A549 (cell line): ENCODE data around the gene PPIH. TPM values are rescaled to one million over a fixed set of nuclear protein-coding genes. Genes with fewer than 3 reads are reported as not detected.

Source experiments
- ATAC-seq, 2 experiments: fragments of 200-7000 bp in 1 of 2; fragments of >200 bp in 1 of 2; cut with Nextera tagmentation in 1 of 2; cut with Tn5 transposase in 1 of 2; 3 replicates each; pipeline versions ENCODE4 v1.8.0 to v1.9.1; 2018 to 2020; ENCODE audit warnings: mild to moderate bottlenecking in 1 of 2, moderate library complexity in 1 of 2
- CTCF ChIA-PET: fragments of 300-600 bp; sonication (Branson Sonifier 250); formaldehyde crosslinking; extraction: SDS; loops from one replicate; lab custom pipeline; 2021; ENCODE audit warnings: antibody characterized with exemption, inconsistent platforms; lab: Yijun Ruan, JAX
- POLR2A ChIA-PET: fragments of 350-600 bp; formaldehyde crosslinking; extraction: SDS; loops from one replicate; lab custom pipeline; 2021; ENCODE audit warnings: antibody characterized with exemption, inconsistent platforms; lab: Yijun Ruan, JAX
- DNase-seq, 2 experiments: peaks; one replicate each; pipeline versions ENCODE4 v3.0.0 to v3.0.0-alpha.2; 2011 to 2016; ENCODE audit warnings: low read depth in 1 of 2, low spot score in 1 of 2
- FAIRE-seq: peaks from 2 replicates; lab custom pipeline; 2011; peaks lifted over from hg19 to GRCh38; lab: Jason Lieb, UNC
- H3K27ac ChIP-seq, 2 experiments: fragments of >200 bp; sonication (Bioruptor Twin); formaldehyde crosslinking; 3 replicates each; pipeline ENCODE4 v1.5.1; 2016 to 2017
- H3K4me1 ChIP-seq: fragments of >200 bp; sonication (Bioruptor Twin); formaldehyde crosslinking; 3 replicates; pipeline ENCODE4 v1.6.1; 2016
- H3K4me2 ChIP-seq: fragments of >200 bp; sonication (Bioruptor Twin); formaldehyde crosslinking; 3 replicates; pipeline ENCODE4 v1.6.1; 2016
- H3K4me3 ChIP-seq: fragments of >200 bp; sonication (Bioruptor Twin); formaldehyde crosslinking; 3 replicates; pipeline ENCODE4 v1.5.1; 2016
- H3K9me3 ChIP-seq: fragments of >200 bp; sonication (Bioruptor Twin); formaldehyde crosslinking; 3 replicates; pipeline ENCODE4 v1.6.1; 2016
- ATOH8 ChIP-seq: fragments of 250-450 bp; sonication (Bioruptor Pico); IDR thresholded peaks from 2 replicates; pipeline ENCODE4 v1.5.0; 2020; ENCODE audit warnings: low read depth, mild to moderate bottlenecking, moderate library complexity
- CHD2 ChIP-seq: fragments of 150-350 bp; IDR thresholded peaks from 2 replicates; pipeline ENCODE4 v1.6.1; 2014; ENCODE audit warnings: low read length; ENCODE audit not compliant: partially characterized antibody
- EHMT2 ChIP-seq: fragments of 200-600 bp; sonication (generic); IDR thresholded peaks from 2 replicates; pipeline ENCODE4 v1.6.1; 2016; ENCODE audit warnings: antibody characterized with exemption, low read depth, mild to moderate bottlenecking, moderate library complexity
- ELK1 ChIP-seq: fragments of 150-350 bp; IDR thresholded peaks from 2 replicates; pipeline ENCODE4 v1.6.1; 2014; ENCODE audit warnings: low read depth, mild to moderate bottlenecking, low read length
- FOXS1 ChIP-seq: fragments of 250-450 bp; sonication (Bioruptor Pico); IDR thresholded peaks from 2 replicates; pipeline ENCODE4 v1.5.0; 2020; ENCODE audit warnings: mild to moderate bottlenecking, moderate library complexity
- GATA3 ChIP-seq: IDR thresholded peaks from 2 replicates; pipeline ENCODE4 v1.6.1; 2012; ENCODE audit warnings: borderline replicate concordance
- HOXB13 ChIP-seq: fragments of 250-450 bp; sonication (Bioruptor Pico); IDR thresholded peaks from 2 replicates; pipeline ENCODE4 v1.5.0; 2020; ENCODE audit warnings: low read depth, mild to moderate bottlenecking, moderate library complexity
- HOXB5 ChIP-seq: fragments of 250-450 bp; sonication (Bioruptor Pico); IDR thresholded peaks from 2 replicates; pipeline ENCODE4 v1.5.0; 2020; ENCODE audit warnings: mild to moderate bottlenecking, moderate library complexity
- JUN ChIP-seq, 2 experiments: fragments of >200 bp; sonication (Bioruptor Twin); formaldehyde crosslinking; IDR thresholded peaks; 2 replicates in 1 of 2; 3 replicates in 1 of 2; pipeline ENCODE4 v1.6.1; 2016 to 2017
- KDM1A ChIP-seq: fragments of 200-600 bp; sonication (generic); IDR thresholded peaks from 2 replicates; pipeline ENCODE4 v1.6.1; 2016; ENCODE audit warnings: low read depth, mild to moderate bottlenecking
- MYC ChIP-seq: IDR thresholded peaks from 2 replicates; pipeline ENCODE4 v1.6.1; 2012; ENCODE audit warnings: mild to moderate bottlenecking, inconsistent platforms, low read length, improper control_type of control experiment, borderline replicate concordance
- RAD21 ChIP-seq, 2 experiments: fragments of >200 bp in 1 of 2; sonication (Bioruptor Twin) in 1 of 2; formaldehyde crosslinking in 1 of 2; IDR thresholded peaks in 1 of 2; conservative IDR thresholded peaks in 1 of 2; 2 replicates in 1 of 2; 3 replicates in 1 of 2; pipeline ENCODE4 v1.6.1; 2012 to 2018; ENCODE audit warnings: inconsistent platforms in 1 of 2
- RARB ChIP-seq: fragments of 250-450 bp; sonication (Bioruptor Pico); IDR thresholded peaks from 2 replicates; pipeline ENCODE4 v1.8.0; 2021; ENCODE audit warnings: mild to moderate bottlenecking, moderate library complexity
- TFCP2L1 ChIP-seq: fragments of 250-450 bp; sonication (Bioruptor Pico); IDR thresholded peaks from 2 replicates; pipeline ENCODE4 v1.5.0; 2021; ENCODE audit warnings: mild to moderate bottlenecking
- USF2 ChIP-seq: fragments of 450-650 bp; IDR thresholded peaks from 2 replicates; pipeline ENCODE4 v1.6.1; 2014; ENCODE audit warnings: antibody characterized with exemption
- ZC3H11A ChIP-seq: fragments of 450-650 bp; IDR thresholded peaks from 2 replicates; pipeline ENCODE4 v1.6.1; 2014; ENCODE audit warnings: antibody characterized with exemption, mild to moderate bottlenecking
- WGBS: methylation state at CpG from one replicate; pipeline ENCODE4 v1.1.6; 2017; ENCODE audit errors: missing lambda C conversion rate; 5-methylcytosine and 5-hydroxymethylcytosine counted together
- polyA plus RNA-seq, 4 experiments: library from polyadenylated mRNA; depleted of rRNA in 3 of 4; stranded (reverse); fragments of >200 nt; fragmentation: RNase III in 1 of 4; extraction: RNeasy Plus Mini Kit Qiagen cat#74134 plus additional on column Dnase treatment in 1 of 4; gene quantifications; 2 replicates in 3 of 4; 3 replicates in 1 of 4; pipeline ENCODE4 v1.2.3, GENCODE V29; 2011 to 2017
- TF ChIP-seq, protein P1 (sequence below): fragments of 200-600 bp; sonication (generic); IDR thresholded peaks from 2 replicates; pipeline ENCODE4 v1.6.1; 2016; ENCODE audit warnings: antibody characterized with exemption, mild to moderate bottlenecking, moderate library complexity

PPIH gene
- polyA plus RNA-seq, 2 of the 4 experiments (the other 2 are of a cell fraction), result 59.0 to 68.9 TPM

DNA sequence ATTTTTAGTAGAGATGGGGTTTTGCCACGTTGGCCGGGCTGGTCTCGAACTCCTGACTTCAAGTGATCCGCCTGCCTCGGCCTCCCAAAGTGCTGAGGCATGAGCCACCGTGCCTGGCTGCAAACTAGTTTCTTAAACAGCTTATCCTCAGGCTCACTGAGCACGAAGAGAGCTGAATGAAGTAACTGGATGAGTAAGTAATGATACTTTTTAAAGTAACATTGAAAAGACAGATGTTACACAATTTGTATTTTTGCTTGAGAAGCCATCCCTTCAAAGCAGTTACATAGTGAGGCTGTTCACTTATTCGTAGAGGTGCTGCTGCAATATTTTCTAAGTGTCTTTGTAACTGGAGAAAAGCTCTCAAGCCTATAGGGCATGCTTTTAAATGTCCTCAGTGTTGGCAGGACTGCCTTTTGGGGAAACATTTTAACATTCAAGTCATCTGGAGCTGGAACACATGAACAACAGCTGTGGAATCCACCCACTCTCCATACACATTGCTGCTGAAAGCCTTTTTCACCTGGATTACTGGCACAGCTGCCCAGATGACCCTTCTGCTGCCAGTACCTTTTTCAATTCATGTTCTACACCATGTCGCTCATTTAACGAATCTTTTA is 21.3 kb downstream of the PPIH start:
- Histone ChIP-seq H3K27ac (no peak overlapping the region), H3K4me3 (no peak overlapping the region), H3K4me2 (no peak overlapping the region), H3K9me3 (no peaks in the 10 kb centered on the region), H3K4me1 (peaks cover 9% of the 10 kb centered on the region; the same call in 2 of the 3 replicates)
- FAIRE-seq, result no peak
- no peak for ATAC-seq
- ChIA-PET CTCF (interaction anchor here (0.8 to 1.2 kb wide), 2 partner anchors 20 to 87 kb away, joined by 3 read pairs; partner anchors contain the start of genes C1orf50 and P3H1), POLR2A (interaction anchor here (0.6 kb wide), 1 partner anchor 87 kb away, joined by 8 read pairs; no protein-coding TSS in a partner anchor)
- DNase-seq, result no peak
- no peak for TF ChIP-seq FOXS1 (CRISPR knock-in tag)
- no peak for TF ChIP-seq GATA3
- TF ChIP-seq USF2, result no peak
- TF ChIP-seq ELK1, result no peak
- no peak for TF ChIP-seq RARB (CRISPR knock-in tag)
- TF ChIP-seq CHD2, result no peak
- no peak for TF ChIP-seq ATOH8 (CRISPR knock-in tag)
- no peak for TF ChIP-seq TFCP2L1 (CRISPR knock-in tag)
- TF ChIP-seq KDM1A, result no peak
- TF ChIP-seq RAD21 (conservative IDR thresholded peaks at IDR 0.05 in 1 of 2, IDR thresholded peaks at IDR 0.05 in 1 of 2), result no peak
- no peak for TF ChIP-seq MYC
- no peak for TF ChIP-seq EHMT2
- no peak for TF ChIP-seq HOXB13 (CRISPR knock-in tag)
- WGBS, result 82% methylated on average over 10 of the region's 10 CpGs

GRCh38 chr1:42680055-42680454 is 21.8 kb downstream of the PPIH start:
- 0 out of 3 replicates have a peak overlapping the region, but pooled peaks have one; percentile 95 for H3K4me2 ChIP-seq
- DNase-seq (no peak), FAIRE-seq (no peak), ATAC-seq (no peak)
- no peaks in the 10 kb centered on the region for H3K9me3 ChIP-seq
- 88% methylated on average over 2 of the region's 2 CpGs for WGBS
- ChIA-PET CTCF (no interaction called here), POLR2A (interaction anchor here (0.6 kb wide), 1 partner anchor 86 kb away, joined by 8 read pairs; no protein-coding TSS in a partner anchor)
- peaks cover 15% of the 10 kb centered on the region; the same call in 2 of the 3 replicates for H3K4me1 ChIP-seq
- no peak overlapping the region for H3K4me3 ChIP-seq
- no peak overlapping the region for H3K27ac ChIP-seq
- TF ChIP-seq TFCP2L1 (CRISPR knock-in tag), result no peak
- TF ChIP-seq HOXB5 (CRISPR knock-in tag), result no peak
- TF ChIP-seq, protein P1, sequence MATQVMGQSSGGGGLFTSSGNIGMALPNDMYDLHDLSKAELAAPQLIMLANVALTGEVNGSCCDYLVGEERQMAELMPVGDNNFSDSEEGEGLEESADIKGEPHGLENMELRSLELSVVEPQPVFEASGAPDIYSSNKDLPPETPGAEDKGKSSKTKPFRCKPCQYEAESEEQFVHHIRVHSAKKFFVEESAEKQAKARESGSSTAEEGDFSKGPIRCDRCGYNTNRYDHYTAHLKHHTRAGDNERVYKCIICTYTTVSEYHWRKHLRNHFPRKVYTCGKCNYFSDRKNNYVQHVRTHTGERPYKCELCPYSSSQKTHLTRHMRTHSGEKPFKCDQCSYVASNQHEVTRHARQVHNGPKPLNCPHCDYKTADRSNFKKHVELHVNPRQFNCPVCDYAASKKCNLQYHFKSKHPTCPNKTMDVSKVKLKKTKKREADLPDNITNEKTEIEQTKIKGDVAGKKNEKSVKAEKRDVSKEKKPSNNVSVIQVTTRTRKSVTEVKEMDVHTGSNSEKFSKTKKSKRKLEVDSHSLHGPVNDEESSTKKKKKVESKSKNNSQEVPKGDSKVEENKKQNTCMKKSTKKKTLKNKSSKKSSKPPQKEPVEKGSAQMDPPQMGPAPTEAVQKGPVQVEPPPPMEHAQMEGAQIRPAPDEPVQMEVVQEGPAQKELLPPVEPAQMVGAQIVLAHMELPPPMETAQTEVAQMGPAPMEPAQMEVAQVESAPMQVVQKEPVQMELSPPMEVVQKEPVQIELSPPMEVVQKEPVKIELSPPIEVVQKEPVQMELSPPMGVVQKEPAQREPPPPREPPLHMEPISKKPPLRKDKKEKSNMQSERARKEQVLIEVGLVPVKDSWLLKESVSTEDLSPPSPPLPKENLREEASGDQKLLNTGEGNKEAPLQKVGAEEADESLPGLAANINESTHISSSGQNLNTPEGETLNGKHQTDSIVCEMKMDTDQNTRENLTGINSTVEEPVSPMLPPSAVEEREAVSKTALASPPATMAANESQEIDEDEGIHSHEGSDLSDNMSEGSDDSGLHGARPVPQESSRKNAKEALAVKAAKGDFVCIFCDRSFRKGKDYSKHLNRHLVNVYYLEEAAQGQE, result no peak
- no peak for TF ChIP-seq HOXB13 (CRISPR knock-in tag)
- no peak for TF ChIP-seq ZC3H11A
- no peak for TF ChIP-seq JUN (IDR thresholded peaks at IDR 0.05)
